GM18502 (cell line): ENCODE measurements around the gene MST1R.

Experiments used
- ATAC-seq: cut with Tn5 transposase; IDR thresholded peaks from one replicate; pipeline ENCODE4 v1.9.1; 2021; ENCODE audit warnings: mild to moderate bottlenecking; ENCODE audit not compliant: unreplicated experiment, poor library complexity

Gene MST1R

DNA sequence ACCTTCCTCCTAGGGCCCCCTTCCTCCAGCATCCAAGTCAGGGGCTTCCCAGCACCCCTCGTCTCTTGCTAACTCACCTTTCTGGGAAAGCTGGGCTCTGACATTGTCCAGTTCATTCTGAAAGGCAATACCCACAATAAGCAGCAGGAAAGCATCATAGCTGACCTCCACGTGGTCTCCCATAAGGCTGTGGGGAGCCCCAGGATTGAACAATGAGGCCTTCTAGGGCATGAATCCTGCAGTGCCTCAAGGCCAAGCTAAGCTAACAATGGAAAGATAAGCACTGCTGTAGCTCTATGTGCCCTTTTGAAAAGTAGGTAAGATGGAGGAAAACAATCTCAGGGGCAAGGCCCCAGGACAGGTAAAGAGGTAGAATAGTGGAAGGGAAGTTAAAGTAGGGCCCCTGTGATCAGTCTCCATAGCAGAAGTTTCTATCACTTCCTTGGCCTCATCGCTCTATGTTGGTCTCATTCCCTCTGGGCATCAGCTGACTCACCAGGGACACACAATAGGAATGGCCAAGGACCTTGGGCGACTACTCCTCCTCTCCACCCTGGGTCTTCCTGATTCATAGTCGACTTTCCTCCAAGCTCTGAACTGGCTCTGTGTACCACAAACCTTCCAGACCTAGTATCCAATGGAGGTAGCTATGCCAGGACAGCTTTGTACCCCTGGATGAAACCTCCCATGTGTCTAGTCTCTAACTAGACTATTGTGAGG lies 59.0 kb downstream of the MST1R start:
- no peak for ATAC-seq

DNA sequence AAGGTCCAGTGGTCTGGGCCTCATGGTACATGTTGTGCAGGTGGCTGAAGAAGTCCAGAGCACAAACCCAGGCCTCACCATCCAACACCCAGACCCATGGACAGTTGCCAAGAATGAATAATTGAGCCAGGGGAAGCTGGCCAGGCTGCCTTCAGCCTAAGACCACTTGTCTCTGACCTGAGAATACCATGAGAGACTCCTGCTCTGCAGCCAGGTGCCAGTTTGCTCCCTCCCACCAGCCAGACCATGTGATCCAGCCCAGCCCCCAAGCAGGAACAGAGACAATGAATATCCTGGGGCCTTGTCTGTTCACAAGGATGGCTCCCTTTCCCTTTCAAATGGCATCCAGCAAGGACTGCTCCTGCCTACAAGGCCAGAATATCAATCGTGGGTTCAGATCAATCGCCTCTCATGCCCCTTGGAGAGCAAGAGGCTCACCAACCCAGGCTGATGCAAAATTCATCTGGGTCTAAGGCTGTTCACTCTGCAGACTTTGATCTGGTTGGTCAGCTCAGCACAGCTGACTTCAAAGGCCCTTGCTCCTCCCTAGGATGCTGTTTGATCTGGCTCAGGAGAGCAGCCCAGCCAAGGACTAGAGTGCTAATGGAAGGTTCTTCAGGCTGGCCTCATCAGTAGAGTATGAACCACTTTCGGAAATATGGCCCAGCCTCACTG lies 60.7 kb downstream of the MST1R start:
- no peak for ATAC-seq

DNA sequence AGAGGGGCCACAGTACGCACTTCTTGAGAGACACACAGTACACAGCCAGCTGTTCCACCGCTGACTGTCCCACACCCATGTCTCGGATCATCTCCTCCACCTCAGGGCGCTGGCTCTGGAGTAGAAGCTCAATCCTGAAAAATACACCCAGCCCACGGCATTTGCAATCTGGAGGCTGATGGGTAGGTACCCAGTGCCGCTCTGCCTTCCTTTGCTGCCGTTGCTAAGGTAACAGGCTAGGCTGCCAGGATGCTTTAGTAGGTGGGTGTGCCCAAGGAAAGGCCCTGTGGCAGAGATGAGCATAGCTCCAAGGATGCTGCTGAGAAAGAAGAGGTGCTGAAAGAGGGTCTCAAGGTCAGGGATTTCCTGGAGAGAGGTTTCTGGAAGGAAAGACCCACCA lies 61.9 kb downstream of the MST1R start:
- ATAC-seq: no peak

DNA sequence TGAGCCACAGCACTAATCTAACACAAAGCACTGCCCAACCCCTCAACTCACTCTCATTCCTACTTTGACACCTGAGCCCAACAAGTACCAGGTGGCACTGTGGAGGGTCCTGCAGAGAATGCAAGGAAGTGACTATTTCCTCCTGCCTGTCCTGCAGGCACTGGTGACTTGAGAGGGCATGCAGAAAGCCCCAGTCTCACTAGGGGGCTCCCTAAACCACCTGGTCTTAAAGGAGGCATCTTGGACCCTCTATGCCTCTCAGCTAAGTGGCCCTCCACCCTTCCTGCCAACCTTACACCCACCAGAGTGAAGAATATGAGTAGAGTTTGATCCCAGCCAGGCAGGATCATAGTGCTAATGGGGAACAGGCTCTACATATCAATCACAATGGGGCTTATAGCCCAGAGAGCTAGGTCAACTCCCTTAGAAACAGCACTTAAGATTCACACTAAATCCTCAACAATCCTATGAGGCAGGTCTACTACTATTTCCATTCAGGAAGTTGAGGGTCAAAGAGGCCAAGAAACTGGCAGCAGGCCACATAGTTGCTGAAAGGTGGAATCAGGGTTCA lies 62.5 kb downstream of the MST1R start:
- no peak for ATAC-seq

DNA sequence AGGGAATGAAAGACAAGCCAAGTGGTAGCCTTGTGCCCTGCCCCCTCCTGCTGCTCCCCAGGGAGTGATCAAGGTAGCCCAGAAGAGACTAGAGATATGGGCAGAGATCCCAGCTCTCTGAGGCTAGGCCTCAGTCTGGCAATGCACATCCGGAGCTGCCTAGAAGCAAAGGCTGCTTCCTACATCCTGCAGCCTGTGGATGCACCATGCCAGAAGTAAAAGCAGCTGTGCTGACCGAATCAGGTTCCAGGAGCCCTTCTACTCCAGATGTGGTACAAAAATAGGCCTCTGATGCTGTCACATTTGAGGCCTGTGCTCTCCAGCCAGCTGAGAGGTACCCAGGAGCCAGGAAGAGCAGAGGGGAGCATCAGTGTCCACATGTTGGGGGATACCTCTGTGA lies 63.3 kb downstream of the MST1R start:
- ATAC-seq: no peak

DNA sequence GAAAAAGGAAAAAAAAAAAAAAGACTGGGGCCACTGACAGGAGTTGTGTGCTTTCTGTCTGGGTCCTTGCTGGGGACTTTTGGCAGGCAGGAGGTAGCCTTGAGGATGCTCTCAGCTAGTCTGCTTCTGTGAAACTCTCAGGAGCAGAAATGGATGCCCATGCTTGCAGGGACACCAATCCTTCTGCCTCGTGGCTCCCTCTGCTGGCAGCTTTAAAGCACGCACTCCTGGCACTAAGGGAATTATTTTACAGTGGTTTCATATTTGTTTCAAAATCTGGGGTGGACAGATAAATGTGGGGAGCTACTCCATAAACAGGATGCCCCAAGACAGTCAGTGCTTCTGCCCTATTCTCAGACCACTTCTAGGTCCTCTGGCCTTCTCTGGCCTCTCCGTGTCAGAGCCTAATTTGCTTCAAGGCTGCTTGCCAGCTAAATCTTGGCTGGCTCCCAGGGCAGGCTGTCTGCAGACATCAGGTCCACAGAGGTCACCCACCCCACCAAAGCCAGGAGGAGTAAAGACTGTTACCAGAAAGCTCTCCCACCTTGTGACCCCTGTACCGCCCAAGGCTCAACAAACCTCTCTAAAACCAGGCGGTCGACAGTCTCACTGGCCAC lies 64.4 kb downstream of the MST1R start:
- no peak for ATAC-seq
